HG02885 (cell line): ENCODE results near the gene ZNF414.
"Not testable (repeated sequence)": the region's sequence is repeated elsewhere in the genome, so short reads cannot be mapped to it uniquely, and the experiment has no call there.

Experiments used
- ATAC-seq: cut with Tn5 transposase; IDR thresholded peaks from one replicate; pipeline ENCODE4 v1.9.1; 2021; ENCODE audit warnings: mild to moderate bottlenecking; ENCODE audit not compliant: unreplicated experiment, poor library complexity

Gene ZNF414

GRCh38 chr19:8513687-8514504 is at the start of gene ZNF414:
ZNF414 (minus strand) TSS chr19:8514167; CDS start chr19:8514046, 121 bp downstream.
- ATAC-seq: peak; percentile 88

GRCh38 chr19:8561075-8561764 is 47.3 kb upstream of the ZNF414 start:
- ATAC-seq: no peak

GRCh38 chr19:8558325-8558724 is 44.4 kb upstream of the ZNF414 start:
- ATAC-seq: no peak

- no peak for ATAC-seq
Observed at GRCh38 chr19:8557642-8558238, 43.8 kb upstream of the ZNF414 start.

GRCh38 chr19:8553729-8554128 is 39.8 kb upstream of the ZNF414 start:
- ATAC-seq: not testable (repeated sequence)

DNA sequence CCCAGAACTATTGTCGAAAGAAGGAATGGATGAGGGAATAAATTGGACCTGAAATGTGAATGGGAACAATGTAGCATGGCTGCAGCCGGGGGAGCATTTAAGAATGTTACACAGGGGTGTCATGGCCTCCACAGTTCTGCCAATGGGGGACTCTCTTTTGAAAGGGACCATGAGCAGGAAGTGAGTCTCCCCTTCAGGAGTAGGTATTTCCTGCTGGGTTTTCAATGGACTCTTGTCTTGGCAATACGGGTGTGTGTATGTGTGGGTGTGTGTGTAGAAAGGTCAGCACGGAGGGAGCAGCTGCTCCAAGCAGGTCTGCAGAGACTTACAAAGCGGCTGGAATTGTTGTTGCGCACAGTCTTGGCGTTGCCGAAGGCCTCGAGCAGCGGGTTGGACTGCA is 38.8 kb upstream of the ZNF414 start:
- no peak for ATAC-seq

DNA sequence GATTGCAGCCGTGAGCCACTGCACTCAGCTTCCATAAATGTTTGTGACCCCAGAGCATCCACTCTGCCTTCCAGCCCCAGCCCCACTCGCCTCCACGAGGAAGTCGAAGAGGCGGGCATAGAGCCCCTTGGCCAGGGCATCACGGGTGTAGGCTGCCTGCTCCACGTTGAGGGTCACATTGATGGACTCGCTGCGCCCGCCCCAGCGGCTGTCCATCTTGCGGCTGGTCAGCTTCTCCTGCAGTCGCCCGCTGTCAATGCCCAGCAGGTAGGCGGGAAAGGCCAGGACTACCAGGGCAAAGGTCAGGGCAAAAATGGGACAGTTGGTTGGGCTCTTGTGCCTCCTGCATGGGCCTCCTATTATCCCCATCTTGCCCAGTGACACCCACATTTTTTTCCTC is 36.1 kb upstream of the ZNF414 start:
- no peak for ATAC-seq

- no peak for ATAC-seq
Observed at GRCh38 chr19:8545743-8546142, 31.8 kb upstream of the ZNF414 start.

- ATAC-seq: no peak
Observed at GRCh38 chr19:8544168-8544567, 30.2 kb upstream of the ZNF414 start.

DNA sequence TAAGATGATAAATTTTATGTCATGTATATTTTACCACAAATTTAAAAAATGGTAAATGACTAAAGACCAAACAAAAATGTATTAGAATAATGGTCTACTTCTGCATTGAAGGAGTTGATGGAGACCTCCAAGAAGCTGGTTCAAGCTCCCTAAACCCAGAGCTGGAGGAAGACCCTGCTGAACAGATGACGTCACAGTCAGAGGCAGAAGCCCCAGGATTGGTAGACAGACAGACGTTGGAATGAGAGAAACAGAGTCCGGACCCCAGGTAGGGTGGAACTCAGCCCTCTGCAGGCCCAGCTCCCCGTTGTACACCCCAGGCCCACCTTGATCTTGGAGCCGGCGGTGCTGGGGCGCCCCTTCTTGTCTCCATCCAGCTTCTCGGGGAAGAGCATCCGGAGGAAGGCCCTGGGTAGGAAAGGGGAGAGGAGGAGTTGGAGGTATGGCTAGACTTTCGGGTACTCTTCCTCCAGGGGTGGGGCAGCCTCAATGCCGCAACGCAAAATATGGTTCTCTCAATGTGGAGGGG is 25.7 kb upstream of the ZNF414 start:
- no peak for ATAC-seq

DNA sequence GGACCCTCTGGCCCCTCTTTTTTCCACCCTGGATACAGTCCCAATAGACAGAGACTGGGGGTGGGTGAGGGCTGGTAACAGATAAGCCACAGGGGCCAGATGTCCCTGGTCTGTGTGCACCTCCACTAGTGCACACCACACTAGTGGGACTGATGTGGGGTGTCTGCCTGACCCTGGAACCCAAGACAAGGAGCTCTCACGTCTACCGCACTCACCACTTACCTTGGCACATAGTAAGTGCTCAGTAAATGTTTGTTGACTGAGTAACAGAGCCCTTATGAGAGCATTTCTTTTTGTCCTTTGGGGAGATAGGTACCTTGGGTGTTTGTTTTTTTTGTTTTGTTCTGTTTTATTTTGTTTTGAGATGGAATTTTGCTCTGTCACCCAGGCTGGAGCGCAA is 23.1 kb upstream of the ZNF414 start:
- no peak for ATAC-seq

DNA sequence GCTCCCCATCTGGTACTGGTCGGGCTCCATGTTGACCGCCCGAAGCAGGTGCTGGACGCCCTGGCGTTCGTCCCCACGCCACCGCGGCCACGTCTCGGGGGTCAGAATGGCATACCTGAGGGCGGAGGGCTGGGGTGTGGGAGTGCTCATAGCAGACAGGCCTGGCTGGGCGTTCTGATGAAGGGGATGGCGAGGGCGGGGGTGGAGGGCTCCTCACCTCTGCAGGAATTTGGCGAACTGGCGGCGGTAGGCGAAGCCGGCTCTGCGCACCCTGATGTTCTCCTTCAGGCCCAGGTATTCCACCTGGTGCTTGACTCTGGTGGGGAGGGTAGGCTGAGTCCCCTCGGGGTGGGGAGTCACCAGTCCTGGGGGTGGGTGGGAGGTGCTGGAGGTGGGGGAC is 22.3 kb upstream of the ZNF414 start:
- no peak for ATAC-seq

- ATAC-seq: no peak
Observed at GRCh38 chr19:8532225-8532624, 18.3 kb upstream of the ZNF414 start.

- ATAC-seq: no peak
Observed at GRCh38 chr19:8531470-8531869, 17.5 kb upstream of the ZNF414 start.

DNA sequence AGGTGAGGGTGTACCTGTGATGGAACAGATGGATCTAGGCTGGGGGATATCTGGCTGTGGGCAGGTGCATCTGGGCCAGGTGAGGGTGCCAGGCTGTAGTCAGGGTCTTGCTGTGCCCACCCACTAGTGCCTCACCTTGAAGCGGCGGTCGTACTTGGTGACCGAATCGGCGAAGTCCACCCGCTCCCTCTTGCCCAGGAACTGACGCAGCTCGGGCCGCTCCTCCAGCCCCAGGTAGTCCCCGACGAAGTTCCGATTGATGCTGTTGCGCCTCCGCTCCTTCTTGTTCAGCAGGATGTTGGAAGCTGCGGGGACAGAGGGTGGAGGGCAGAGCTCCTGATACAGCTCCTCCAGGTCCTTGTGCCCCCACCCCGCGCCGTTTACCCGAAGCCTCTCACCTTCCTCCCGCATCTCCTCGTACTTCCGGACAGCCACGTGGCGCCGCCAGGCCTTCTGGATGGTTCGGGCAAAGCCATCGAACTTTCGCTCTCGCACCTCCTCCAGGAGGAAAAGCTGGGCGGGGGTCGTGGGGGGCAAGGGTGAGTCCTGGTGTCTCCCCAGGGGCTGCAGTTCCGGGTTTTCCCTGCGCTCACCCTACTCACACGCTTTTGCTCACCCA is 16.2 kb upstream of the ZNF414 start:
- ATAC-seq: no peak

- ATAC-seq: no peak
Observed at GRCh38 chr19:8529369-8530006, 15.5 kb upstream of the ZNF414 start.

- no peak for ATAC-seq
Observed at GRCh38 chr19:8528500-8528899, 14.5 kb upstream of the ZNF414 start.

GRCh38 chr19:8526345-8527091 is 12.6 kb upstream of the ZNF414 start:
- ATAC-seq: no peak

GRCh38 chr19:8525401-8525684 is 11.4 kb upstream of the ZNF414 start:
- no peak for ATAC-seq

DNA sequence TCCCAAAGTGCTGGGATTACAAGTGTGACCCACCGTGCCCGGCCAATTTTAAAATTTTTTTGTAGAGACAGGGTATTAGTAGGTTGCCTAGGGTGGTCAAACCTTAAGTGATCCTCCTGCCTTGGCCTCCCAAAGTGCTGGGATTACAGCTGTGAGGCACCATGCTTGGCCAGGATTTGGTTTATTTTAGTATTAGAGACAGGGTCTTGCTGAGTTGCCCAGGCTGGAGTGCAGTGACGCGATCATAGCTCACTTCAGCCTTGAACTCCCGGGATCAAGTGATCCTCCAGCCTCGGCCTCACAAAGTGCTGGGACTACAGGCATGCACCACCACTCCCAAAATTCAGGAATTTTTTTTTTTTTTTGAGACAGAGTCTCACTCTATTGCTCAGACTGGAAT is 5.4 kb upstream of the ZNF414 start:
- no peak for ATAC-seq
